K562 (cell line): ENCODE data around the gene GNRHR. TPM values are rescaled to one million over a fixed set of nuclear protein-coding genes. Genes with fewer than 3 reads are reported as not detected.

Experiments used
- ATF2 ChIP-seq: sonication (generic); formaldehyde crosslinking; IDR thresholded peaks from 2 replicates; pipeline ENCODE4 v1.8.1; 2022; ENCODE audit warnings: missing genetic modification reagents
- ATF4 ChIP-seq: fragments of 450-650 bp; formaldehyde crosslinking; IDR thresholded peaks from 2 replicates; pipeline ENCODE4 v1.4.0; 2022; ENCODE audit warnings: mild to moderate bottlenecking, moderate library complexity
- BCL6 ChIP-seq: fragments of 250-450 bp; sonication (Bioruptor Pico); IDR thresholded peaks from 2 replicates; pipeline ENCODE4 v1.4.0; 2020
- BCOR ChIP-seq: fragments of 450-650 bp; IDR thresholded peaks from 2 replicates; pipeline ENCODE4 v1.6.1; 2016
- CEBPZ ChIP-seq: fragments of 150-350 bp; IDR thresholded peaks from 2 replicates; pipeline ENCODE4 v1.6.1; 2014; ENCODE audit warnings: low read depth, mild to moderate bottlenecking, low read length, borderline replicate concordance
- ERF ChIP-seq: fragments of 450-650 bp; formaldehyde crosslinking; IDR thresholded peaks from 2 replicates; pipeline ENCODE4 v1.4.0; 2020; ENCODE audit warnings: mild to moderate bottlenecking, mixed read lengths
- FIP1L1 ChIP-seq: fragments of 200-400 bp; formaldehyde crosslinking; IDR thresholded peaks from 2 replicates; pipeline ENCODE4 v1.6.1; 2018; ENCODE audit warnings: mild to moderate bottlenecking, low read depth, low read length; ENCODE audit not compliant: poor library complexity, severe bottlenecking
- PHB2 ChIP-seq: fragments of 450-650 bp; IDR thresholded peaks from 2 replicates; pipeline ENCODE4 v1.6.1; 2017; ENCODE audit warnings: low read depth
- ZBTB26 ChIP-seq: fragments of 450-650 bp; formaldehyde crosslinking; IDR thresholded peaks from 2 replicates; pipeline ENCODE4 v1.4.0; 2022; ENCODE audit warnings: missing genetic modification characterization
- polyA plus RNA-seq, 8 experiments: library from polyadenylated mRNA; depleted of rRNA in 4 of 8; stranded (reverse) in 5 of 8; unstranded in 3 of 8; fragments of >200 nt; fragmentation: Nextera tagmentation in 2 of 8; fragmentation: Illumina TruSeq in 1 of 8; extraction: Ambion mirVana in 2 of 8; extraction: Trizol in 1 of 8; gene quantifications; 2 replicates each; pipeline versions ENCODE4 v1.2.1 to v1.2.3, GENCODE V29; 2011 to 2014; ENCODE audit warnings: inconsistent platforms in 1 of 8, missing spikeins in 1 of 8
- total RNA-seq, 7 experiments: library from RNA; depleted of rRNA in 6 of 7; stranded (reverse); fragments of >200 nt in 6 of 7; fragmentation: Illumina TruSeq in 2 of 7; extraction: Trizol in 2 of 7; gene quantifications; 2 replicates each; pipeline versions ENCODE4 v1.2.1 to v1.2.3, GENCODE V29; 2011 to 2021; ENCODE audit warnings: low replicate concordance in 1 of 7
- TF ChIP-seq, protein P1 (sequence below): IDR thresholded peaks from 2 replicates; pipeline ENCODE4 v1.6.1; 2016; ENCODE audit warnings: missing genetic modification characterization, missing compliant biosample characterization
- TF ChIP-seq, protein P2 (sequence below), 2 experiments: fragments of 150-350 bp in 1 of 2; IDR thresholded peaks; 2 replicates each; pipeline ENCODE4 v1.6.1; 2012 to 2016; ENCODE audit warnings: low read depth in 2 of 2, low read length in 2 of 2, mild to moderate bottlenecking in 1 of 2, moderate library complexity in 1 of 2

Gene GNRHR
- total and polyA plus RNA-seq, 9 of the 15 experiments (the other 6 are each of a cell fraction or from before 2014, with no cell fraction given): 0.06 to 0.13 TPM; not detected in 7

- TF ChIP-seq ATF4: peak; percentile 26; the same call in 1 of the 2 replicates
- no peak for TF ChIP-seq CEBPZ
- TF ChIP-seq ERF (CRISPR knock-in tag): 0 out of 2 replicates have a peak, but pooled peaks have one; percentile 15
- no peak for TF ChIP-seq FIP1L1
- no peak; the same call in 1 of the 2 replicates for TF ChIP-seq BCOR
- TF ChIP-seq PHB2: no peak
- TF ChIP-seq BCL6 (CRISPR knock-in tag): no peak
- no peak for TF ChIP-seq ATF2 (CRISPR knock-in tag)
- TF ChIP-seq, protein P1, sequence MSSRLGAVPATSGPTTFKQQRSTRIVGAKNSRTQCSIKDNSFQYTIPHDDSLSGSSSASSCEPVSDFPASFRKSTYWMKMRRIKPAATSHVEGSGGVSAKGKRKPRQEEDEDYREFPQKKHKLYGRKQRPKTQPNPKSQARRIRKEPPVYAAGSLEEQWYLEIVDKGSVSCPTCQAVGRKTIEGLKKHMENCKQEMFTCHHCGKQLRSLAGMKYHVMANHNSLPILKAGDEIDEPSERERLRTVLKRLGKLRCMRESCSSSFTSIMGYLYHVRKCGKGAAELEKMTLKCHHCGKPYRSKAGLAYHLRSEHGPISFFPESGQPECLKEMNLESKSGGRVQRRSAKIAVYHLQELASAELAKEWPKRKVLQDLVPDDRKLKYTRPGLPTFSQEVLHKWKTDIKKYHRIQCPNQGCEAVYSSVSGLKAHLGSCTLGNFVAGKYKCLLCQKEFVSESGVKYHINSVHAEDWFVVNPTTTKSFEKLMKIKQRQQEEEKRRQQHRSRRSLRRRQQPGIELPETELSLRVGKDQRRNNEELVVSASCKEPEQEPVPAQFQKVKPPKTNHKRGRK (tag): no peak
- TF ChIP-seq, protein P2, sequence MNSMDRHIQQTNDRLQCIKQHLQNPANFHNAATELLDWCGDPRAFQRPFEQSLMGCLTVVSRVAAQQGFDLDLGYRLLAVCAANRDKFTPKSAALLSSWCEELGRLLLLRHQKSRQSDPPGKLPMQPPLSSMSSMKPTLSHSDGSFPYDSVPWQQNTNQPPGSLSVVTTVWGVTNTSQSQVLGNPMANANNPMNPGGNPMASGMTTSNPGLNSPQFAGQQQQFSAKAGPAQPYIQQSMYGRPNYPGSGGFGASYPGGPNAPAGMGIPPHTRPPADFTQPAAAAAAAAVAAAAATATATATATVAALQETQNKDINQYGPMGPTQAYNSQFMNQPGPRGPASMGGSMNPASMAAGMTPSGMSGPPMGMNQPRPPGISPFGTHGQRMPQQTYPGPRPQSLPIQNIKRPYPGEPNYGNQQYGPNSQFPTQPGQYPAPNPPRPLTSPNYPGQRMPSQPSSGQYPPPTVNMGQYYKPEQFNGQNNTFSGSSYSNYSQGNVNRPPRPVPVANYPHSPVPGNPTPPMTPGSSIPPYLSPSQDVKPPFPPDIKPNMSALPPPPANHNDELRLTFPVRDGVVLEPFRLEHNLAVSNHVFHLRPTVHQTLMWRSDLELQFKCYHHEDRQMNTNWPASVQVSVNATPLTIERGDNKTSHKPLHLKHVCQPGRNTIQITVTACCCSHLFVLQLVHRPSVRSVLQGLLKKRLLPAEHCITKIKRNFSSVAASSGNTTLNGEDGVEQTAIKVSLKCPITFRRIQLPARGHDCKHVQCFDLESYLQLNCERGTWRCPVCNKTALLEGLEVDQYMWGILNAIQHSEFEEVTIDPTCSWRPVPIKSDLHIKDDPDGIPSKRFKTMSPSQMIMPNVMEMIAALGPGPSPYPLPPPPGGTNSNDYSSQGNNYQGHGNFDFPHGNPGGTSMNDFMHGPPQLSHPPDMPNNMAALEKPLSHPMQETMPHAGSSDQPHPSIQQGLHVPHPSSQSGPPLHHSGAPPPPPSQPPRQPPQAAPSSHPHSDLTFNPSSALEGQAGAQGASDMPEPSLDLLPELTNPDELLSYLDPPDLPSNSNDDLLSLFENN (IDR thresholded peaks at IDR 0.05; ENCODE audit: low read depth in 2 of 2, low read length in 2 of 2): no peak
- TF ChIP-seq ZBTB26 (CRISPR knock-in tag): no peak
Measured at GRCh38 chr4:67721315-67721769, 32.8 kb downstream of the GNRHR start (continued).
